Tibial artery (tissue), 4 donors: ENCODE measurements around the gene HDAC1.
"Not testable (repeated sequence)": the region's sequence is repeated elsewhere in the genome, so short reads cannot be mapped to it uniquely, and the experiment has no call there.

ENCODE experiments used
- DNase-seq, 2 donors: peaks; one replicate each; pipeline ENCODE4 v3.0.0-alpha.2; 2019
- H3K27ac ChIP-seq, 2 donors: fragments of 200-600 bp; sonication (generic) in 1 of 2; 1 replicate in 1 of 2; 2 replicates in 1 of 2; pipeline ENCODE4 v1.5.1; 2018 to 2019; ENCODE audit warnings: mild to moderate bottlenecking in 1 of 2
- H3K27me3 ChIP-seq, 2 donors: fragments of 200-600 bp; sonication (generic) in 1 of 2; one replicate each; pipeline versions ENCODE4 v1.5.1 to v1.6.0; 2016 to 2019
- H3K36me3 ChIP-seq, 3 donors: fragments of 200-600 bp; sonication (generic) in 2 of 3; one replicate each; pipeline ENCODE4 v1.5.1; 2016 to 2019; ENCODE audit warnings: mild to moderate bottlenecking in 2 of 3
- H3K4me1 ChIP-seq, 4 donors: fragments of 200-600 bp; sonication (generic) in 2 of 4; 1 replicate in 3 of 4; 2 replicates in 1 of 4; pipeline ENCODE4 v1.5.1; 2016 to 2019
- H3K4me3 ChIP-seq, 2 donors: fragments of 200-600 bp; sonication (generic) in 1 of 2; 1 replicate in 1 of 2; 2 replicates in 1 of 2; pipeline ENCODE4 v1.5.1; 2018 to 2019; ENCODE audit warnings: mild to moderate bottlenecking in 2 of 2
- H3K9me3 ChIP-seq, 3 donors: fragments of 200-600 bp; sonication (generic) in 1 of 3; one replicate each; pipeline ENCODE4 v1.5.1; 2016 to 2019
- CTCF ChIP-seq, 2 experiments: fragments of 200-600 bp in 1 of 2; fragments of 450-650 bp in 1 of 2; IDR thresholded peaks; one replicate each; pipeline ENCODE4 v1.5.1; 2017 to 2019; ENCODE audit warnings: antibody characterized with exemption in 2 of 2, mild to moderate bottlenecking in 1 of 2, moderate library complexity in 1 of 2
- intact Hi-C: fragments of 100-400 bp; cut with DNase I; formaldehyde crosslinking; loops from one replicate; pipeline ENCODE4 v1.15.0; 2023; ENCODE audit warnings: low total_unique reads

The HDAC1 gene

GRCh38 chr1:32291145-32291707 is 657 bp upstream of the HDAC1 start:
- no peak for DNase-seq
- H3K4me3 ChIP-seq: peak overlapping the region; percentile 81 to 90
- TF ChIP-seq CTCF (IDR thresholded peaks at IDR 0.05): no peak
- H3K36me3 ChIP-seq: no peaks in the 10 kb centered on the region
- intact Hi-C loops: loop anchor here (5.0 kb wide), 1 partner anchor 69 kb away; the partner anchor contains the start of genes EIF3I and TMEM234
- H3K27me3 ChIP-seq: no peaks in the 10 kb centered on the region
- peak overlapping the region; percentile 89 to 90 for H3K27ac ChIP-seq
- H3K4me1 ChIP-seq: peaks cover 0 to 15% (median 6%) of the 10 kb centered on the region in 4 donors
- H3K9me3 ChIP-seq: no peaks in the 10 kb centered on the region

- H3K4me3 ChIP-seq: not testable (repeated sequence)
Measured at GRCh38 chr1:32298211-32298610, 6.3 kb downstream of the HDAC1 start.

GRCh38 chr1:32299327-32299726 is 7.4 kb downstream of the HDAC1 start:
- Histone ChIP-seq H3K36me3 (peaks cover 19 to 27% (median 24%) of the 10 kb centered on the region in 3 donors), H3K27me3 (no peaks in the 10 kb centered on the region), H3K4me1 (no peaks in the 10 kb centered on the region), H3K27ac (no peak overlapping the region), H3K4me3 (no peak overlapping the region), H3K9me3 (no peaks in the 10 kb centered on the region)
- intact Hi-C loops: no loop called here
- TF ChIP-seq CTCF (IDR thresholded peaks at IDR 0.05): no peak
- DNase-seq: no peak

More at GRCh38 chr1:32298211-32298610, 6.3 kb downstream of the HDAC1 start:
- intact Hi-C loops, H3K27me3 ChIP-seq, H3K27ac ChIP-seq, H3K9me3 ChIP-seq, DNase-seq, H3K4me1 ChIP-seq: not testable (repeated sequence)
- peaks cover 8 to 16% (median 13%) of the 10 kb centered on the region in 3 donors for H3K36me3 ChIP-seq

- Histone ChIP-seq H3K36me3 (peaks cover 35 to 52% (median 44%) of the 10 kb centered on the region in 3 donors), H3K9me3 (no peaks in the 10 kb centered on the region), H3K27me3 (no peaks in the 10 kb centered on the region), H3K27ac (no peak overlapping the region), H3K4me3 (no peak overlapping the region), H3K4me1 (no peaks in the 10 kb centered on the region)
- no peak for DNase-seq
- intact Hi-C loops: no loop called here
- TF ChIP-seq CTCF (IDR thresholded peaks at IDR 0.05): no peak
Measured at GRCh38 chr1:32303358-32303757, 11.5 kb downstream of the HDAC1 start.

GRCh38 chr1:32303997-32304622 is 12.2 kb downstream of the HDAC1 start:
- no peak overlapping the region for H3K4me3 ChIP-seq
- H3K27me3 ChIP-seq: no peaks in the 10 kb centered on the region
- no peak overlapping the region for H3K27ac ChIP-seq
- no peak for TF ChIP-seq CTCF (IDR thresholded peaks at IDR 0.05)
- H3K4me1 ChIP-seq: peaks cover 0 to 4% (median 0%) of the 10 kb centered on the region in 4 donors
- DNase-seq: no peak
- H3K36me3 ChIP-seq: peaks cover 35 to 50% (median 44%) of the 10 kb centered on the region in 3 donors
- intact Hi-C loops: no loop called here
- H3K9me3 ChIP-seq: no peaks in the 10 kb centered on the region

- H3K27me3 ChIP-seq: no peaks in the 10 kb centered on the region
- no peak overlapping the region for H3K4me3 ChIP-seq
- peaks cover 0 to 4% (median 0%) of the 10 kb centered on the region in 4 donors for H3K4me1 ChIP-seq
- intact Hi-C loops: no loop called here
- TF ChIP-seq CTCF (IDR thresholded peaks at IDR 0.05): no peak
- no peak overlapping the region for H3K27ac ChIP-seq
- peaks cover 35 to 48% (median 44%) of the 10 kb centered on the region in 3 donors for H3K36me3 ChIP-seq
- H3K9me3 ChIP-seq: no peaks in the 10 kb centered on the region
- DNase-seq: no peak
Measured at GRCh38 chr1:32305310-32305709, 13.4 kb downstream of the HDAC1 start.
